Left forelimb (tissue), 1 donor: ENCODE measurements around the gene RASD2.

Source experiments
- DNase-seq: peaks from one replicate; pipeline ENCODE4 v3.0.0-alpha.2; 2018; ENCODE audit warnings: low spot score

Gene RASD2

DNA sequence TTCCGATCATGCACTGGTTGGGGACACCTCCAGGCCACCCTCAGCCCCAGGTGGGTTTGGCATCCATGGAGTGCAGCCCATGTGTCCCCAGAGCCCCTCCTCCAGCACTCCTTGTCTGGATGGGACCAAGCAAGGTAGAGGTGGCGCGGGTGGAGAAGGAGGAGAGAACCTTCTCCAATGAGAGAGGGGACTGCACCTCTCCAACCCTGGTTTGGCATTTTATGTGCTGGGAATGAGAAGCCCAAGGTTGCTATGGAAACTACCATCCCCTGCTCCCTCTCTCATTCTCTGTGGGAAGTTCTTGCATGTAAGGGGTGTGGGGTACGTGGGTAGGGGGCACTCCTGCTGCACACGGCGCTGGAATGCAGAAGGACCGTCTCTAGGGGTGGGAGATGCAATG lies 21.8 kb upstream of the RASD2 start:
- DNase-seq: no peak

DNA sequence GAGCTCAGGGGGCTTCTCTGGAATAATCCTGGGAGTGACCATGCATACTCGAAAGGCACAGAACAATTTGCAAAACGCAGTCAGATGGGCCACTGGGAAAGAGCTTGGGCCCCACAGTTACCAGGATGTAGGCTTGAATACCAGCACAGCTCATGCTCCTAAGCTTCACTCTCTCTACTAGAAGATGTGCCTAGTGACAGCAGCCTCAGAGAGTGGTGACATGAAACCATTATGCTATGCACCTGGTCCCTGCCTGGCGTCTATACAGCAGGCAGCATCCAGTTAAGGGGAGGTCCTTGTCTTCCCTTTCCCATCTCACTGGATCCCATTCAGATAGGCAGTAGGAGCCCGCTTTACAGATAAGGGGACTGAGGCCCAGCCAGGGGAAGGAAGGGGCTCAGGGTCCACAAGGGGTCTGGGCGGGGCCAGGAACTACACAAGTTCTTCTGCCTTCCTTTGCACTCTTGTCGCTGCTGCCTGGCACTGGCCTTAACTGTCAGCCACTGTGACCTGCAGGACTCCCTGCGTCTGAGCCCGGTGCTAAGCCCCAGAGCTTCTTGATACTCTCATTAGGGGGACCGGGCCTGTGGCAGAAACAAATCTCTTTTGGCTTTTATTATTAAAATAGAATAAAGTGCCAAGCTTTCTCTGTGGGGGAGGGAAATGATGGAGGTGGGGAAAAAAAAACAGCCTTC lies 21.2 kb upstream of the RASD2 start:
- DNase-seq: no peak

- DNase-seq: no peak
These were observed 19.0 kb upstream of the RASD2 start for GRCh38 chr22:35521358-35522224.

GRCh38 chr22:35522225-35523149 lies 18.1 kb upstream of the RASD2 start:
- no peak for DNase-seq

DNA sequence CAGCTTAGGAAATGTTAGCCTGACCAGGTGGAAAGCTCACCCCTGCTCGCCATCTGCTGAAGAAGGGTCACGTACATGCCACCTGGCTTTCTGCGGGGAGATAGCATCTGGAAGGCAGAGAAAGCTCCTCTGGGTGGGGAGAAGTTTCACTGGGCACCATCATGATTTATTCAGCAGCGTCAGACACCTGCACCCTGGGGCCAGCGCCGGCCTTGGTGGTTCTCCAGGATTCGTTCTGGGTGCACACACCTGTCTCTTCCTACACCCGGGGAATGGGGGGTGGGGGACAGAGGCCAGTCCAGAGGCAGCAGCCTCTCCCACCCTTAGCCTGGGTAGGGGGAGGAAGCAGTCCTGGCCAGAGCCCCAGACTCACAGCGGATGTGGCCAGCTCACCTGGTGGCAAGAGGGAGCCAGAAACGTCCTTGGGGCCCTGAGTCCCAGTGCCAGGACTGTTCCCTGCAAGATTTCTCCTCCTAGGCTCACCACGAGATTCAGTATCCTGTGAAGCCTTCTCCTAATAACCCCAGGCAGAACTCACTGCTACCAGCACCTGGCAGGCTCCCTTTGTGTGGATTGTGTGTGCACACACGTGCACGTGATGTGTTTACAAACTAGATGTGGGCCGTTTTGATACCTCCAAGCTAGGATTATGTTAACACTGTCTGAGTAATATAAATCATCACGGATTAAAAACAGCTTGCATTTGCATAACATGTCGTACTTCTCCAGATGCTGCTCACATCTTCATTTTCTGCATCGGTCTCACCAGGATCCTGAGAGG lies 17.3 kb upstream of the RASD2 start:
- DNase-seq: no peak

DNA sequence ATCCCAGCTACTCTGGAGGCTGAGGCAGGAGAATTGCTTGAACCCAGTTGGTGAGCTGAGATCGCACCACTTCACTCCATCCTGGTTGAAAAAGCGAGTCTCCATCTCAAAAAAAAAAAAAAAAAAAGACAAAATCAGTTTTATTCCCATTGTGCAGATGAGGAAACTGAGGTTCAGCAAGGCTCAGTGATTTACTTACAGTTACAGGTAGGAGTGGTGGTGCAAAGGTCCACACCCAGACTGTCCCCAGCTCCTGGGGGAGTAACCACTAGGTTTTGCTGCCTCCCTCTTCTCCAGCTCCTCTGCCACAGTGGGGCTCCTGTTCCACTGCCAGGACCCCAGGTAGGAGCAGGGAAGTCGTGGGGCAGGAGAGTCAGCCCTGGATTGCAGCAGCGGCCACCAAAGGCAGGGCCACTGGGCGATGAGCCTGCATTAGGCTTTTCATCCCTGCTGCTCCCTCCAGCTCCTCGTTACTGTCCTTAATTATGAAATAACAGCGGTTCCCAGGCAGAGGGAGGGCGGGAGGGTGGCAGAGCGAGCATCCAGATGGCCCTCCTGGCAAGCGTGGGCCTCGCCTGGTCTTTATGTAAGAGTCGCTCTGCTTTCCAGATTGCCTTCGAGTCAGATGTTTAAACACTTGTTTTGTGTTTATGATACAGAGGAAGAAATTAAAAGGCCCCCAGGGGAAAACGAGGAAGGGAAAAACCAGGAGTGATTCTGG lies 15.5 kb upstream of the RASD2 start:
- DNase-seq: no peak

DNA sequence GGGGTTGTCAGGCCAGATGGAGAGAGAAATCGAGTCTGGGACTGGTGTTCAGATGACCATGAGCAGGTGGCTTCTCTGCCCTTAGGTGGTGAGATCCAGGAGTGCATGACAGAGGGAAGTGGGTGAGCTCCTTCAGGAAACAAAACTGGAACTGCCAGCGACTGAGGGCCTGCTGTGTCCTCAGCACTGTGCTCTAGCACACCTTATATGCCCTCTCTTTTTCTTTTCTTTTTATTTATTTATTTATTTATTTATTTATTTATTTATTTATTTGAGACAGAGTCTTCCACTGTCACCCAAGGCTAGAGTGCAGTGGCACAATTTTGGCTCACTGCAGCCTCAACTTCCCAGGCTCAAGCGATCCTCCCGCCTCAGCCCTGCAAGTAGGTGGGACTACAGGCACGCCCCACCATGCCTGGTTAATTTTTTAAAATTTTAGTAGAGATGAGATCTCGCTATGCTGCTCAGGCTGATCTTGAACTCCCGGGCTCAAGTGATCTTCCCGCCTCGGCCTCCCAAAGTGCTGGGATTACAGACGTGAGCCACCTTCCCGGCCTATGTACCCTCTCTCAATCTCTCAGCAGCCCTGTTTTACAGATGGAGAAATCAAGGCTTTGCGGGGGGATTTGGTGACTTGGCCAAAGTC lies 14.8 kb upstream of the RASD2 start:
- DNase-seq: no peak

GRCh38 chr22:35526333-35526979 lies 14.2 kb upstream of the RASD2 start:
- DNase-seq: no peak

DNA sequence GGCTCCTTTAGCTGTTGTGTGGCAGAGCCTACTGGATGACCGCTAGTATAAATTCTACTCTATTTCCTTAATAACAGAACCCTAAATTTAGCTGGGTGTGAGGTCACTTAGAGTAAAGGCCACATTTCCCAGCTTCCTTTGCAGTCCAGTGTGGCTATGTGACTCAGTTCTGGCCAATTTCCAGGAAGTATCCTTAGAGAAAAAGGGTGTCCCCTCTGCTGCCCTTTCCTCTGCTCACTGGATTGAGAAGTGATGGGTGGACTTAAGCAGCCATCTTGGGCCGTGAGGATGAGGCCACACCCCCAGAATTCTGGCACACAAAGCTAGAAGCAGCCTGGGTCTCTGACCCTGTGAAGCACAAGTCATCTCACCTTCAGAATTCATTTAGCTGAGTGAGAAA lies 11.7 kb upstream of the RASD2 start:
- DNase-seq: no peak

DNA sequence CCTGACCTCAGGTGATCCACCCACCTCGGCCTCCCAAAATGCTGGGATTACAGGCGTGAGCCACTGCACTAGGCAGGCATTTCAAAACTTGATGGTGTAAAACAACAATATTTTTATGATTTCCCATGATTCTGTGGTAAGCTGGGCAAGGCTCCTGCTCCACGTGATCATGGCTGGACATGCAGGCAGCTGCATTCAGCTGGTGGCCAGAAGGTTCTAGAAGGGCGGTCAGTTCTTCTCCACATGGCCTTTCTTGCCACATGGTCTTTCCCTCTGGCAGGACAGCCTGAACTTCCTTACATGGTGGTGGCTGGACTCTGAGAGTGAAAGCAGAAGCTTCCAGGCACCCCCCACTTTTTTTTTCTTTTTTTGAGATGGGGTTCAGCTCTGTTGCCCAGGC lies 9.9 kb upstream of the RASD2 start:
- no peak for DNase-seq

- no peak for DNase-seq
These were observed 9.4 kb upstream of the RASD2 start for GRCh38 chr22:35531202-35531601.

- DNase-seq: no peak
These were observed 9.0 kb upstream of the RASD2 start for GRCh38 chr22:35531676-35532075.

DNA sequence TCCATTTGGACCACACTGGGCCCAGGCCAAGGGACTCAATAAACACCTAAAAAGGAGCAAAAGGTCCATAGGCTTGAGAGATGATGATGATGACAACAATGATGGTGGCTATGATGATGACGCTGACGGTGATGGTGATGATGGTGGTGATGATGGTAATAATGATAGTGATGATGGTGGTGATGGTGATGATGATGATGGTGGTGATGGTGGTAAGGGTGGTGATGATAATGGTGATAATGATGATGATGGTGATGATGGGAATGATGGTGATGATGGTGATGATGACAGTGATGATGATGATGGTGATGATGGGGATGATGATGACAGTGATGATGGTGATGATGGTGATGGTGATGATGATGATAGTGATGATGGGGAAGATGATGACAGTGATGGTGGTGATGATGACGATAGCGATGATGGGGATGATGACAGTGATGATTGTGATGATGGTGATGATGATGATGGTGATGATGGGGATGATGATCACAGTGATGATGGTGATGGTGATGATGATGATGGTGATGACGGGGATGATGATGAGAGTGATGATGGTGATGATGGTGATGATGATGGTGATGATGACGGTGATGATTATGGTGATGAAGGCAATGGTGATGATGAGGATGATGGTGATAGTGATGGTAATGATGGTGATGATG lies 7.1 kb upstream of the RASD2 start:
- no peak for DNase-seq

DNA sequence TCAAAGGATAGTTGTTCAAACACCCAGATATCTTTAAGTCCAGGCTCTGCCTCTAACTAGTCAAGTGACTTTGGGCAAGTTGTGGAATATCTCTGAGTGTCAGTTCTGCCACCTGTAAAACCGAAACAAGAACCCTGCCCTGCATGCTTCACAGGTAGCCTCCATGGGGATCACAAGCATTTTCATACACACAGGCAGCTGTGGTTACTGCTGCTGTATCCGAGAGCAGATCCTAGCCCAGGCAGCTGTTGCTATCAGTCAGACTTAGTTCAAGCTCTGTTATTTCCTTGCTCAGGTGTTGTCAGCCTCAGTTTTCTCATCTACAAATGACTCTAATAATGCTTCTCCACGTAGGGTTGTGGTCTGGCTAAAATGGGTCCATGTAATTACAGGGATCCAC lies 6.5 kb upstream of the RASD2 start:
- no peak for DNase-seq

DNA sequence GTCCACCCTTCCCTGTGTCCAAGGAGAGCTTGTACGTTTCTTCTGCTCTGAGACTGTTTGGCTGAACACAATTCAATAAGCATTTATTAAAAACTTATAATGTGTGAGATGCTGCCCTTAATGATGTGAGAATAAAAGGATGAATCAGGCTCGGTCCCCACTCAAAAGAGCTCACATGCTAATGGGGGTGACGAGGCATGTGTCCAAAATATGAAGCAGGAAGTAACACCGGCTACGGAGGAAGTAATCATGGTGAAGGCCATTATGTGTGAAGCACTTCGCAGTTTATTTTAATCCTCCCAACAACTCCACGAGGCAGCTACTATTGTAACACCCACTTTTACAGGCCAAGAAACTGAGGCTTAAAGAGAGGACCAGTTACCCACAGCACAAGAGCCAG lies 3.4 kb upstream of the RASD2 start:
- no peak for DNase-seq

GRCh38 chr22:35538801-35539321 lies 1.8 kb upstream of the RASD2 start:
- DNase-seq: no peak

DNA sequence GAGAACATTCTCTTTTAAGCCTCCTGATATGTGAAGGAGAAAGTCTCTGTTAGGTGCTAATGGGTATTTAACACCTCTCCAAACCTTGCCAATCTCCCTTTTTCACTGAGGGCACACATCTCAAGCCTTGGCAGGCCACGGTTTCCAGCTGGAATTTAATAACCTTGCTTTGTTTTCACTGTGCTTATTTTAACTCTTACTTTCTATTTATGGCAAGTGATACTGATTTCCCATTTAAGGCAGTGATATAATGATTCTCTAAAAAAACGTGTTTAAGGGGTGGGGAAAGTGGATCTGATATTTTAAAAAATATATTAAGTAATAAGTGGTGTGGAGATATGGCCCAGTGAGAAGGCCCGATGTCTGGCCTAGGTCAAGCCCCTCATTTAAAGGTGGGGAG lies 1.1 kb upstream of the RASD2 start:
- no peak for DNase-seq

- no peak for DNase-seq
These were observed 579 bp upstream of the RASD2 start for GRCh38 chr22:35539910-35540594.
